HG03159 (cell line): ENCODE results near the gene KCNQ5.
A peak's percentile ranks its signal among the peaks of the same experiment; 100 is the strongest.
"Not testable (repeated sequence)": the region's sequence is repeated elsewhere in the genome, so short reads cannot be mapped to it uniquely, and the experiment has no call there.

Experiments
- ATAC-seq: cut with Tn5 transposase; IDR thresholded peaks from one replicate; pipeline ENCODE4 v1.9.1; 2021; ENCODE audit warnings: mild to moderate bottlenecking, moderate library complexity; ENCODE audit not compliant: unreplicated experiment

KCNQ5 gene

DNA sequence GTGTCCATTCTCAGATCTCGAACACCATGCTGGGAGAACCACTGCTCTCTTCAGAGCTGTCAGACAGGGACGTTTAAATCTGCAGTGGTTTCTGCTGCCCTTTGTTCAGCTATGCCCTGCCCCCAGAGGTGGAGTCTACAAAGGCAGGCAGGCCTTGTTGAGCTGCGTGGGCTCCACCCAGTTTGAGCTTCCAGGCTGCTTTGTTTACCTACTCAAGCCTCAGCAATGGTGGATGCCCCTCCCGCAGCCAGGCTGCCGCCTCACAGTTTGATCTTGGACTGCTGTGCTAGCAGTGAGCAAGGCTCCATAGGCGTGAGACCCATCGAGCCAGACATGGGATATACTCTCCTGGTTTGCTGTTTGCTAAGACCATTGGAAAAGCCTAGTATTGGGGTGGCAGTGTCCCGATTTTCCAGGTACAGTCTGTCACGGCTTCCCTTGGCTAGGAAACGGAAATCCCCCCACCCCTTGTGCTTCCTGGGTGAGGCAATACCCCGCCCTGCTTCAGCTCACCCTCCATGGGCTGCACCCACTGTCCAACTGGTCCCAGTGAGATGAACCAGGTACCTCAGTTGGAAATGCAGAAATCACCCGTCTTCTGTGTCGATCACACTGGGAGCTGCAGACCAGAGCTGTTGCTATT, 362.4 kb downstream of the KCNQ5 start:
- ATAC-seq = not testable (repeated sequence)

GRCh38 chr6:72984981-72985665, 363.3 kb downstream of the KCNQ5 start:
- ATAC-seq = no peak

GRCh38 chr6:72987301-72987700, 365.4 kb downstream of the KCNQ5 start:
- no peak for ATAC-seq

DNA sequence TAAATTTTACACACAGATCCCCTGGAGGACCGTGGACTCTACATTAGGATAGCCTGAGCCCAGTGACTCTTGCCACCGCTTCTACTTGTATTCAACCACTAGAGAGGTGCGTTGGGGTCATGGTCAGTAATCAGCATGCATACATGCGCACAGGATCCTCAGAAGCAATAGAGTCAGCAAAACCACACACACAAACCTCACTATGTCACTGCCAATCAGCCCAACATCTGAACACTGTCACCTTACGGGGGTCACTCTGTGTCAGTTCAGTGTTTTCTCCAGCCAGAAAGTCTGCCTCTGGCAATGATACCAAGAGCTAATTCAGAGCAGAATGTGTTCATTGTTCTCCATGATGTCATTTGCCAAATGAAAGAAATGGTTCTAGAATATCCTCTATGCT, 378.1 kb downstream of the KCNQ5 start:
- ATAC-seq = no peak

DNA sequence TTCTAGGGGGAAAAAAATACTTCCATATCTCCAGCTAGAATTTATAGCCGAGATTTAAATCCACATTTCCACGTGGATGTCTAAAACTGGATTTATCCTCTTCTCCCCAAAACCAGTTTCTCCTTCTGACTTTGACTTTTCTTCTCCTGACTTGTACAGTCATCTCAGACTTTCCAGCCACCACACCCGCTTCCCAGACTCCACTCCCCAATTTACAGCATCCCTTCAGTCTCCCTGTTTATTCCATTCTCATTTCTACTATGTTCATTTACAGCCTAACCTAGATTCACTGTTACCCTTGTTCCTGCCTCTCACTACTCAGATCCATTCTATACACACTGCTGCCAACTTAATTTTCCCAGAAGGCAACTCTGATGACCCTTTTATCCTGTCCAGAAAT, 378.6 kb downstream of the KCNQ5 start:
- no peak for ATAC-seq

DNA sequence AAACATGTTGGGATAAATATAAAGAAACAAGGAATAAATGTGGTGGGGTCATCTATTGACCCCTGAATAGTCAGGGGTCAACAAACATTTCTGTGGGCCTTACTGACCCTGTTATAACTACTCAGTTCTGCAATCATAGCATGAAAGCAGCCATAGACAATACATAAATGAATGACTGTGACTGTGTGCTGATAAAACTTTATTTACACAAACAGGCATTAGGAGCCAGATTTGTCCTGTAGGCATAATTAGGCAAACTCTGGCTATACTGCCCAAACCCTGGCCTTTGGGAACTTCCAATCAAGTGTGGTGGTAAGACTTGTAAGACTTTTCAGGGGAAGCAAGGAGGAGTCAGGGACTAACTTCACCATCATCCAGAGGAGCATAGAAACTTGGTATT, 380.7 kb downstream of the KCNQ5 start:
- ATAC-seq = no peak

DNA sequence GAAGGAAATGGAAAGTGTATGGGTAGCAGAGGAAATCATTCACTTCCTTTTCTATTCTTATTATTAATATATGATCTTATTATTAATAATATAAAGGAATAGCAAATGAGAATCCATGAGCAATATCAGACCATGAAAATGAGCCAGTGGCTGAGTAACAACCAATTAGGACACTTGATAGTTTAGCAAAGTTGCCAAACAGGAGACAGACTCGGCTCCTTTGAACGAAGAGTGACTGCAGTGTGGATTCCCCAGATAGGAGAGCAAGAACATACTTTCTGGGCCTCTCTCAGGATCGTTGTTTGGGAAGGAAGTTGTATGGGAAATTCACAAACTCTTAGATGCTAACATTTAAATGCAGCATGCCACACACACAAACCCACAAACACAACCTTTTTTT, 381.4 kb downstream of the KCNQ5 start:
- no peak for ATAC-seq

DNA sequence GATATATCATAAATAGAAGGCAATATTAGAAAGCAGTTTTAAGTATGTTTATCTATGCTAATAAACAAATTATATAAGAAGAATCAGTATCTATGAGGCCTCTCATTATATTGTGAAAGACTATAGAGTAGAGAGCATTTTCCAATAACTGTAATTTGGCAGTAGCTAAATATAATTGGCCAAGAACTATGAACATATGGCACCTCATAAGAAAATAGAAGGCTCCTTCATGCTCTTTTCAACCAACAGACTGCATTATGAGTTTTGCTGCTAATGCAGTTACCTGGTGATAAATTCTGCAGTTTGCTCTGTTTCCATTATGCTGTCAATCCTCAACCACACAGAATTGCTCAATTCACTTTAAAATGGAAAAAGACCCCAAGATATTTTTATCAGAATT, 382.4 kb downstream of the KCNQ5 start:
- ATAC-seq = no peak

GRCh38 chr6:73004861-73005260, 383.0 kb downstream of the KCNQ5 start:
- no peak for ATAC-seq

GRCh38 chr6:73006146-73006545, 384.3 kb downstream of the KCNQ5 start:
- no peak for ATAC-seq

- ATAC-seq = no peak
Observed at GRCh38 chr6:73011945-73012344, 390.1 kb downstream of the KCNQ5 start.

- no peak for ATAC-seq
Observed at GRCh38 chr6:73017476-73017875, 395.6 kb downstream of the KCNQ5 start.

GRCh38 chr6:73024598-73024997, 402.7 kb downstream of the KCNQ5 start:
- ATAC-seq = no peak

GRCh38 chr6:73027691-73028090, 405.8 kb downstream of the KCNQ5 start:
- no peak for ATAC-seq

DNA sequence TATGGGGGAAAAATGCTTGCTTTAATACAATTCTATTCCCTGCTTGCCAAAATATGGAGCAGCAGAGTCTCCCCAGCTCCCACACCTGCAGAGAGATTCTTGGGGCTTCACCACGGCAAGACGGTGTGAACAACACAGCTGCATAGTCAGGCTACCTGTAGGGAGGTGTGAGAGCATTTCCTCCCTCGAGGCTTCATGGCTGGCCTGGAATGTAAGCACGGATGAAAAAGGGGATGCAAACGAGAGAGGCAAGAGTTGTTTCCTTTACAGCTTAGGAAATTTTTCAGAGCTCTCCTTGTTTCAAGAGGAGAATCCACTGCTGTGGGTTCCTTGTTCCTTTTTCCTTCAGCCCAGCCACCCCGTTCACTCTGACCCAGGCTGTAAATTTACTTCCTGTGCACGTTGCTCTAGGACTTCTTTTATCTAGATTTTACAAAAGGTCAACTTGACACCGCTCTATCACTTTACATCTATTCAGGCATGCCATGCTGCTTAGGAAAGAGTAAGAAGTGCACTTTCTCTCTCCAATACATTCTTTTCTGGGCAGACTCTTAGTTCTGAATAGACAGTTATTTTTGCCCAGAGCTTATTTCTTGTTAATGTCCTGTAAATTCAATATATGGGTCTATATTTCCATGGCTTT, 406.4 kb downstream of the KCNQ5 start:
- ATAC-seq = no peak

DNA sequence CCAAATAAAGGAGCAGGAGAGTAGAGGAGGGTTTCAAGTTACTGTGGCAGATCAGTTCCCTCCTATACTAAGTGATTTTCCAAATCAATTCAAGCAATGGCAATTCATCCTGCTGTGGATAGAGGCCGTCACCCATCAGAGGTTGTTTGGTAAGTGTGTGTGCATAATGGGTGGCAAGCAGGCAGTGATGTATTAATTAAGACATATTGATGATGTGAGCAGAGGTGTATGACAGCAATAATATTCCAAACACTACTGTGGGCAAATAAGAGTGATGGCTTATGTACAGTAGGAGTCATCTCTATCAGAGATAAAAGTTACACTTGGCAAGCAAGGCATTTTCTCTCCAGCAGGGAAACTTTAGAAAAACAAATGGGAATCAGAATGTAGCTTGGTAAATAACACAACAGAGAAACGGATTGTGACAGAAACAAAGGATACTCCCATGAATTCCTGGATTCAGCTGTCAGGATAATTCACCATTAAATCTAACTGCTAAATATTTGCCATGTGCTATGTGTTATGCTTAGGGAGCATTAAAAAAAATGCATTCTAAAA, 407.1 kb downstream of the KCNQ5 start:
- ATAC-seq = no peak

DNA sequence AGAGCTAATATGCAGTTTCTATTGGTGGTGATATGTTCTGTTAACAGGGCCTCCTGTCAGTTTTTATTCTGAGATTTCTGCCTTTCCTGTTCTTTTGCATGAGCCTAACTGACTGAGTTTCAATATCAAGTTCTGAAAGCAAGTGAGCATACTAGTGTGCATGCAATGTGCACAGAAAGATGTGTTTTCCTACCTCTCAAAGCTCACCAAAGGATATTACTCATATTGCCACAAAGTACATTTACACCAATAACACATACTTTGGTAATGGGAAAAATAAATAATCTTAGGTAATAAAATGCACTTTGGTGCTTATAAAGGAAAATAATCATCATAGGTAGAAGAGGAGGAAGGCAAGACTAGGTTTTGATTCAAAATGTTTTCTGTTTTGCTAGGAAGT, 408.4 kb downstream of the KCNQ5 start:
- peak; percentile 70 for ATAC-seq

- no peak for ATAC-seq
Observed at GRCh38 chr6:73030791-73031782, 409.2 kb downstream of the KCNQ5 start.

DNA sequence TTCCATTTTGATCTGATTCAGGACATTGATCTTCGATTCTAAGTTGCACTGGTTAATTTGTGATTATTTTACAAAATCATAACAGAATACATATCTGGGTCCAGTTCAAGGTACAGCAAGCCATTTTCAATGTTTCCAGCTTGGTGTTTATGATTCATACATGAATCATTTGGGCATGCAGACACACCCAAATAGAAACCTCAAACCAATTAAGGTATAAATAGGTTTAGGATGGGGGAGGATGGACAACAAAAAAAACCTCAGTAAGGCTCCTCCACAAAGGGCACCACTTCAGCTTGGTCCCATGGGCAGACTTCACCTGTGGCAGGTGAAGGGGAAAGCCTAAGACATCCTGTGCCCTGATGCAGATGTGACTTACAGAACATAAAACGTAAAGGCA, 410.7 kb downstream of the KCNQ5 start:
- ATAC-seq = no peak

DNA sequence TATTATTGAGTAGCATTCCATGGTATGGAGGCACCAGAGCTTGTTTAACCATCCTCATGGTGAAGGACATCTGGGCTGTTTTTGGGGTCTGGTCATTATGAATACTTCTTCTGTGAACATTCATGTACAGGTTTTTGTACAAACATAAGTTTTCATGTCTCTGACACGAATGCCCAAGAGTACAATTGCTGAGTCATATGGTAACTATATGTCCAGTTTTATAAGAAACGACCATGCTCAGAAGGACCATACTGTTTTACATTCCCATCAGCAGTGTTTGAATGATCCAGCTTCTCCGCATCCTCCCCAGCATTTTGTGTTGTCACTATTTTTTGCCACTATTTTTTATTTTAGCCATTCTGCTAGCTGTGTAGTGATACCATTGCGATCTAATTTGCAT, 414.8 kb downstream of the KCNQ5 start:
- ATAC-seq = no peak

GRCh38 chr6:73041051-73041450, 419.2 kb downstream of the KCNQ5 start:
- ATAC-seq = no peak
